HepG2 (cell line): ENCODE measurements around the gene ARFGAP1. TPM values are rescaled to one million over a fixed set of nuclear protein-coding genes. Genes with fewer than 3 reads are reported as not detected.

Experiments used
- ATAD3A ChIP-seq: sonication (generic); formaldehyde crosslinking; IDR thresholded peaks from 2 replicates; pipeline ENCODE4 v1.4.0; 2020; ENCODE audit warnings: missing genetic modification reagents
- CTCF ChIP-seq: sonication (generic); formaldehyde crosslinking; IDR thresholded peaks from 2 replicates; pipeline ENCODE4 v1.5.0; 2020; ENCODE audit warnings: mild to moderate bottlenecking, missing genetic modification reagents, moderate library complexity
- HDAC2 ChIP-seq: sonication (generic); formaldehyde crosslinking; IDR thresholded peaks from 2 replicates; pipeline ENCODE4 v1.4.0; 2020; ENCODE audit warnings: missing genetic modification reagents
- HNRNPLL ChIP-seq: fragments of 200-400 bp; formaldehyde crosslinking; IDR thresholded peaks from 2 replicates; pipeline ENCODE4 v1.6.1; 2017; ENCODE audit warnings: mild to moderate bottlenecking, low read depth, low read length; ENCODE audit not compliant: poor library complexity, severe bottlenecking
- ISX ChIP-seq: sonication (generic); formaldehyde crosslinking; conservative IDR thresholded peaks from 2 replicates; pipeline ENCODE4 v1.5.0; 2020; ENCODE audit warnings: missing genetic modification reagents
- KAT8 ChIP-seq: IDR thresholded peaks from 2 replicates; pipeline ENCODE4 v1.6.1; 2016; ENCODE audit warnings: missing genetic modification reagents, missing compliant biosample characterization
- RFXAP ChIP-seq: sonication (generic); formaldehyde crosslinking; IDR thresholded peaks from 2 replicates; pipeline ENCODE4 v1.4.0; 2020; ENCODE audit warnings: missing genetic modification reagents, borderline replicate concordance
- SMAD9 ChIP-seq: sonication (generic); formaldehyde crosslinking; IDR thresholded peaks from 2 replicates; pipeline ENCODE4 v1.5.1; 2020; ENCODE audit warnings: mild to moderate bottlenecking, missing genetic modification reagents
- TAF1 ChIP-seq: sonication (generic); formaldehyde crosslinking; IDR thresholded peaks from 2 replicates; pipeline ENCODE4 v1.4.0; 2020; ENCODE audit warnings: missing genetic modification reagents
- TBX2 ChIP-seq: sonication (generic); formaldehyde crosslinking; IDR thresholded peaks from 2 replicates; pipeline ENCODE4 v1.5.0; 2020; ENCODE audit warnings: missing genetic modification reagents, mild to moderate bottlenecking, borderline replicate concordance
- ZBTB21 ChIP-seq: sonication (generic); formaldehyde crosslinking; IDR thresholded peaks from 2 replicates; pipeline ENCODE4 v1.4.0; 2020; ENCODE audit warnings: missing genetic modification reagents
- ZHX1 ChIP-seq: sonication (generic); formaldehyde crosslinking; IDR thresholded peaks from 2 replicates; pipeline ENCODE4 v1.8.1; 2022; ENCODE audit warnings: low read depth, mild to moderate bottlenecking, missing genetic modification reagents
- ZNF3 ChIP-seq: IDR thresholded peaks from 2 replicates; pipeline ENCODE4 v1.7.0; 2017; ENCODE audit warnings: inconsistent platforms
- ZNF512B ChIP-seq: sonication (generic); formaldehyde crosslinking; IDR thresholded peaks from 2 replicates; pipeline ENCODE4 v1.5.1; 2020; ENCODE audit warnings: missing genetic modification reagents, mild to moderate bottlenecking, borderline replicate concordance
- ZNF687 ChIP-seq: sonication (generic); formaldehyde crosslinking; IDR thresholded peaks from 2 replicates; pipeline ENCODE4 v1.5.1; 2020; ENCODE audit warnings: mild to moderate bottlenecking, missing genetic modification reagents, moderate library complexity
- ZNF768 ChIP-seq: sonication (generic); formaldehyde crosslinking; IDR thresholded peaks from 2 replicates; pipeline ENCODE4 v1.4.0; 2020; ENCODE audit warnings: missing genetic modification reagents
- ZNF781 ChIP-seq: sonication (generic); formaldehyde crosslinking; IDR thresholded peaks from 2 replicates; pipeline ENCODE4 v1.5.1; 2020; ENCODE audit warnings: borderline replicate concordance, mild to moderate bottlenecking, missing genetic modification reagents; ENCODE audit errors: not compliant biosample characterization
- ZNF883 ChIP-seq: sonication (generic); formaldehyde crosslinking; IDR thresholded peaks from 2 replicates; pipeline ENCODE4 v1.5.1; 2020; ENCODE audit warnings: mild to moderate bottlenecking, missing genetic modification reagents; ENCODE audit errors: not compliant biosample characterization
- polyA plus RNA-seq, 8 experiments: library from polyadenylated mRNA; depleted of rRNA in 3 of 8; stranded (reverse) in 7 of 8; unstranded in 1 of 8; fragments of >200 nt; fragmentation: Illumina TruSeq in 4 of 8; extraction: Trizol in 4 of 8; gene quantifications; 2 replicates each; pipeline versions ENCODE4 v1.2.1 to v1.2.3, GENCODE V29; 2011 to 2016; ENCODE audit warnings: low read depth in 4 of 8, missing spikeins in 1 of 8, mixed read lengths in 1 of 8; ENCODE audit not compliant: insufficient read depth in 1 of 8
- total RNA-seq, 5 experiments: library from RNA; depleted of rRNA; stranded (reverse); fragments of >200 nt; fragmentation: Illumina TruSeq; extraction: Trizol; gene quantifications; 2 replicates each; pipeline ENCODE4 v1.2.3, GENCODE V29; 2016; ENCODE audit warnings: low read depth in 1 of 5

ARFGAP1 gene
- total and polyA plus RNA-seq, 2 of the 13 experiments (the other 11 are each of a cell fraction or from before 2014, with no cell fraction given): 132 TPM

- 0 out of 2 replicates have a peak, but pooled peaks have one; percentile 61 for TF ChIP-seq ZNF512B (CRISPR knock-in tag)
- TF ChIP-seq ZNF781 (CRISPR knock-in tag): peak; percentile 56
- TF ChIP-seq RFXAP (CRISPR knock-in tag): 0 out of 2 replicates have a peak, but pooled peaks have one; percentile 64
- TF ChIP-seq ZNF687 (CRISPR knock-in tag): peak; percentile 78
- TF ChIP-seq ZNF3 (CRISPR knock-in tag): no peak
- TF ChIP-seq ZHX1: no peak
- TF ChIP-seq ISX: no peak
- TF ChIP-seq ATAD3A (CRISPR knock-in tag): 0 out of 2 replicates have a peak, but pooled peaks have one; percentile 11
- peak; percentile 57; the same call in 1 of the 2 replicates for TF ChIP-seq ZNF768
- TF ChIP-seq ZBTB21 (CRISPR knock-in tag): 0 out of 2 replicates have a peak, but pooled peaks have one; percentile 10
- peak; percentile 42; the same call in 1 of the 2 replicates for TF ChIP-seq TBX2 (CRISPR knock-in tag)
- TF ChIP-seq ZNF883: peak; percentile 41
- TF ChIP-seq SMAD9 (CRISPR knock-in tag): no peak
- TF ChIP-seq TAF1 (CRISPR knock-in tag): no peak
- TF ChIP-seq HDAC2 (CRISPR knock-in tag): peak; percentile 49; the same call in 1 of the 2 replicates
- peak; percentile 38 for TF ChIP-seq HNRNPLL
- peak; percentile 93 for TF ChIP-seq CTCF
- peak; percentile 26; the same call in 1 of the 2 replicates for TF ChIP-seq KAT8 (CRISPR knock-in tag)
Measured at GRCh38 chr20:63230800-63231268, 41.8 kb upstream of the ARFGAP1 start (continued).
